Suprapubic skin (tissue), 4 donors: ENCODE data around the gene GRIN3B.

Experiments used
- CTCF ChIP-seq, 2 donors: fragments of 200-600 bp in 1 of 2; fragments of 450-650 bp in 1 of 2; sonication (generic) in 1 of 2; IDR thresholded peaks; one replicate each; pipeline ENCODE4 v1.5.1; 2016 to 2019; ENCODE audit warnings: antibody characterized with exemption in 2 of 2, mild to moderate bottlenecking in 1 of 2, moderate library complexity in 1 of 2
- EP300 ChIP-seq: sonication (generic); formaldehyde crosslinking; IDR thresholded peaks from one replicate; pipeline ENCODE4 v1.6.1; 2017; ENCODE audit warnings: antibody characterized with exemption
- POLR2A ChIP-seq, 2 donors: fragments of 450-650 bp; IDR thresholded peaks; one replicate each; pipeline ENCODE4 v1.6.1; 2017; ENCODE audit warnings: antibody characterized with exemption in 2 of 2, mild to moderate bottlenecking in 2 of 2, moderate library complexity in 2 of 2
- POLR2AphosphoS5 ChIP-seq, 3 donors: sonication (generic); formaldehyde crosslinking; IDR thresholded peaks; one replicate each; pipeline ENCODE4 v1.6.1; 2017; ENCODE audit warnings: antibody characterized with exemption in 3 of 3

DNA sequence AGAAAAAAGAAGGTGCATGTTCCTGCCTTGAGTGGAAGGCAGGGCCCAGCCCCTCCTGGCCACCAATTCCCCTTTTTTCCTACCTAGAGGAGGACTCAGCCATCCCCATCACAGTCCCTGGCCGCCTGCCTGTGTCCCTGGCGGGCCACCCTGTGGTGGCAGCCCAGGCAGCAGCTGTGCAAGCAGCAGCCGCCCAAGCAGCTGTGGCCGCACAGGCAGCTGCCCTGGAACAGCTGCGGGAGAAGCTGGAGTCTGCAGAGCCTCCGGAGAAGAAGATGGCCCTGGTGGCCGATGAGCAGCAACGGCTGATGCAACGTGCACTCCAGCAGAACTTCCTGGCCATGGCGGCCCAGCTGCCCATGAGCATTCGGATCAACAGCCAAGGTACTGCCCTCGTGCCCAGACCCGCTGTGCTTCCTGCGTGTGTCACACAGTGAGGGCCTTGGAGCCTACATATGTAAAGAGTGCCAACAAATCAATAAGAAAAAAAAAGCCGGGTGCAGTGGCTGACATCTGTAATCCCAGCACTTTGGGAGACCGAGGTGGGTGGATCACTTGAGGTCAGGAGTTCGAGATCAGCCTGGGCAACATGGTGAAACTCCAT is 33.6 kb upstream of the GRIN3B start:
- TF ChIP-seq CTCF (IDR thresholded peaks at IDR 0.05): no peak
- TF ChIP-seq POLR2AphosphoS5 (IDR thresholded peaks at IDR 0.05): no peak
- TF ChIP-seq EP300: no peak
- no peak for TF ChIP-seq POLR2A (IDR thresholded peaks at IDR 0.05)
